Measurements from ENCODE around the gene MGMT. TPM values are rescaled to one million over a fixed set of nuclear protein-coding genes. Genes with fewer than 3 reads are reported as not detected.

The MGMT gene
- total and polyA plus RNA-seq, 2 donors (not counting 3 experiments of a cell fraction or from before 2014, with no cell fraction given) = 15.0 to 15.2 TPM

DNA sequence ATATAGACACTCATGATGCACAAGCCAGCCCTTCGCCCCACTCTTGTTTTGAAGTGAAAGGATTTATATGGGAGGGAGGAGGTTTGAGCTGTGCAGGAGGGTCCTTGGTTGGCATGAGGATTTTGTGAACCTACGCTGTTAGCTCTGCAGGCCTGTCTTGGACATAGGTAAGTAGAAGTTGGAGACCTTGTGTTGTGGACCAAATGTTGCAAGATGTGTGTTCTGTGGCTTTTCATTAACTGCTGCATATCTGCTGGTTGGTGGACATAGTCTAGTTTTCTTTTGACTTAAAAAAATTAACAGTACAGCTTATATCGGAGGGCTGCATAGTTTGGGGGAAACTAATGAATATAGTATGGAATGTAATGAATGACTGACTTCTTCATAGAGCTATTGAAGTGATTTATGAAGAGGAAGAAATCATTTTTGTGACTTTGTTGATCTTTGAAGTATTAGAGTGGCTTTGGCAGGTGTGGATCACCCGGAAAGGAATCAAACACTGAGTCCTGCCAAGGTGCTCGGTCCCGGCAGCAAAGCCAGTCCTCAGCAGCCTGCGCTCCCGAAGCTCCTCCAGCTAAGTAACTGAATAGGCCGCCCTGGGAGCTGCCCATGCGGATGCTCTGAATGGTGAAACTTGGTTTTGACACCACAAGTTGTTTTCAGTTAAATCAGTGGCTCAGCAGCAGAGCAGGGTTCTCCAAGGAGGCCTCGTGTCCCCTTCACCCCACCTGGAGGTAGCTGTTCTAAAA lies 3.2 kb downstream of the MGMT start:
- H3K27me3 ChIP-seq (ENCODE audit: control insufficient read depth in 2 of 2, insufficient read depth in 2 of 2, low read length in 2 of 2) = no peaks in the 10 kb centered on the region
- dilution Hi-C loops (cut with MboI; ENCODE audit: extremely low pct_ligation_motif_present, low sequenced_read_pairs) = no loop called here
- no peak overlapping the region for H3K4me3 ChIP-seq (replicated peaks in 1 of 3; ENCODE audit: insufficient read depth in 1 of 3, low read depth in 1 of 3, low read length in 3 of 3)
- FAIRE-seq = no peak
- POLR2A ChIA-PET = no interaction called here
- no peaks in the 10 kb centered on the region for H4K20me1 ChIP-seq (replicated peaks; ENCODE audit: control insufficient read depth, extremely low read depth, insufficient read depth, low read length)
- H3K27ac ChIP-seq (ENCODE audit: insufficient read depth, low read depth, low read length) = no peak overlapping the region
- no peak for DNase-seq (ENCODE audit: low read depth, low spot score)
- no peaks in the 10 kb centered on the region for H3K79me2 ChIP-seq (ENCODE audit: control insufficient read depth, insufficient read depth, low read length)
- TF ChIP-seq POLR2A (IDR thresholded peaks at IDR 0.05; ENCODE audit: low read depth, low read length) (no peak), POLR2AphosphoS5 (IDR thresholded peaks at IDR 0.05; ENCODE audit: insufficient read depth, low read depth, low read length) (no peak)
- H3K4me2 ChIP-seq (ENCODE audit: insufficient read depth, low read length) = no peak overlapping the region
- CTCF ChIA-PET = no interaction called here
- H3K36me3 ChIP-seq (ENCODE audit: control insufficient read depth in 2 of 2, extremely low read depth in 1 of 2, insufficient read depth in 2 of 2, low read length in 2 of 2) = no peaks in the 10 kb centered on the region
- no peaks in the 10 kb centered on the region for H3K9me3 ChIP-seq (replicated peaks; ENCODE audit: control insufficient read depth, insufficient read depth, low read length)
- H3K4me1 ChIP-seq (ENCODE audit: control insufficient read depth, extremely low read depth, insufficient read depth, low read length) = peaks cover 10% of the 10 kb centered on the region
- H3K9ac ChIP-seq (replicated peaks; ENCODE audit: extremely low read depth, insufficient read depth, low read length) = no peak overlapping the region
- intact Hi-C loops (cut with micrococcal nuclease) = no loop called here
- no peak overlapping the region for H2AFZ ChIP-seq (ENCODE audit: low read depth, low read length)
- BruUV-seq (replicated peaks) = no TSS peak
- no peaks in the 10 kb centered on the region for H3K9me1 ChIP-seq (replicated peaks; ENCODE audit: control insufficient read depth, extremely low read depth, insufficient read depth, low read length)

DNA sequence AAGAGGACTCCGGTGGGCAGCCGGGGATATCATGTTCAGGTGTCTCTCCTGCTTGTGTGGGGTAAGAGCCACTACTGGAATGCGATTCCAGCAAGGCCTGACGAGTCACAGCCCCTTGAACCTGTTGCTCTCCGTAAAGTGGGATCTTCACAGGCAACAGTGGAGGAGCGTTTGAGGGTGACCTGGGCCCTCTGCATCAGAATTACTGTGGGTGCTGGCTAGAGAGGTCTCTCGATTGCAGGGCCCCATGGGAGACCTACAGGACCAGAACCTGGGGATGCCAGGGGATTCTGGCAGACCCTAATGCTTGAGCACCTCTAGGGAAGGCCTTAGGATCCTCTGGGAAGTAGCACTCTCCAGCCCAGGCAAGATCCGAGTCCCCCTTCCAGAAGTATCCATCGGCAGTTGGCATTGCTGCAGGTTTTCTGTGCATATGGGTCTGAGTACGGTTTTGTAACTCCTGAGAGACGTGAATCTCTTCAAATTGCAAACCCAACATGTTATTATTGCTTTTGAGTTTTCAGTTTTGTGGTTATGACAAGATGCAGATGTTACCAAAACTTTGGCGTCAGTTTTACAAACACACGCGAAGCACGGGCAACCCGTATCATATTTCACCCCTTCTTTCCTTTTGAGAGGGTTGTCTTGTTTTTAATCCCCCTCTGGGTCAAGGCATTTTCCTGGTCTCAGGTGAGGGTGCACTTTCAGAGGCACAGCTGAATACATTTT lies 4.6 kb downstream of the MGMT start:
- intact Hi-C loops (cut with micrococcal nuclease) = no loop called here

More for the DNA sequence above, 4.6 kb downstream of the MGMT start:
- H3K36me3 ChIP-seq (ENCODE audit: control insufficient read depth in 2 of 2, extremely low read depth in 1 of 2, insufficient read depth in 2 of 2, low read length in 2 of 2) = no peaks in the 10 kb centered on the region
- ChIA-PET POLR2A (no interaction called here), CTCF (no interaction called here)
- no peak overlapping the region for H3K9ac ChIP-seq (replicated peaks; ENCODE audit: extremely low read depth, insufficient read depth, low read length)
- no peaks in the 10 kb centered on the region for H3K27me3 ChIP-seq (ENCODE audit: control insufficient read depth in 2 of 2, insufficient read depth in 2 of 2, low read length in 2 of 2)
- TF ChIP-seq GATA2 (IDR thresholded peaks at IDR 0.05; ENCODE audit: insufficient read depth, insufficient read length, low read depth, low read length) (no peak), JUN (IDR thresholded peaks at IDR 0.05; ENCODE audit: borderline replicate concordance, insufficient read depth, insufficient read length, low read depth) (no peak), POLR2A (IDR thresholded peaks at IDR 0.05; ENCODE audit: low read depth, low read length) (no peak), POLR2AphosphoS5 (IDR thresholded peaks at IDR 0.05; ENCODE audit: insufficient read depth, low read depth, low read length) (no peak), EZH2 (IDR thresholded peaks at IDR 0.05; ENCODE audit: borderline replicate concordance, low read depth, low read length, severe bottlenecking) (no peak), FOS (IDR thresholded peaks at IDR 0.05; ENCODE audit: borderline replicate concordance, insufficient read depth, low read length) (no peak), MYC (IDR thresholded peaks at IDR 0.05; ENCODE audit: low read depth, low read length) (no peak)
- TF ChIP-seq, protein P1, sequence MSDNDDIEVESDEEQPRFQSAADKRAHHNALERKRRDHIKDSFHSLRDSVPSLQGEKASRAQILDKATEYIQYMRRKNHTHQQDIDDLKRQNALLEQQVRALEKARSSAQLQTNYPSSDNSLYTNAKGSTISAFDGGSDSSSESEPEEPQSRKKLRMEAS (IDR thresholded peaks at IDR 0.05; ENCODE audit: insufficient read depth, insufficient read length) = no peak
- TF ChIP-seq, protein P2, sequence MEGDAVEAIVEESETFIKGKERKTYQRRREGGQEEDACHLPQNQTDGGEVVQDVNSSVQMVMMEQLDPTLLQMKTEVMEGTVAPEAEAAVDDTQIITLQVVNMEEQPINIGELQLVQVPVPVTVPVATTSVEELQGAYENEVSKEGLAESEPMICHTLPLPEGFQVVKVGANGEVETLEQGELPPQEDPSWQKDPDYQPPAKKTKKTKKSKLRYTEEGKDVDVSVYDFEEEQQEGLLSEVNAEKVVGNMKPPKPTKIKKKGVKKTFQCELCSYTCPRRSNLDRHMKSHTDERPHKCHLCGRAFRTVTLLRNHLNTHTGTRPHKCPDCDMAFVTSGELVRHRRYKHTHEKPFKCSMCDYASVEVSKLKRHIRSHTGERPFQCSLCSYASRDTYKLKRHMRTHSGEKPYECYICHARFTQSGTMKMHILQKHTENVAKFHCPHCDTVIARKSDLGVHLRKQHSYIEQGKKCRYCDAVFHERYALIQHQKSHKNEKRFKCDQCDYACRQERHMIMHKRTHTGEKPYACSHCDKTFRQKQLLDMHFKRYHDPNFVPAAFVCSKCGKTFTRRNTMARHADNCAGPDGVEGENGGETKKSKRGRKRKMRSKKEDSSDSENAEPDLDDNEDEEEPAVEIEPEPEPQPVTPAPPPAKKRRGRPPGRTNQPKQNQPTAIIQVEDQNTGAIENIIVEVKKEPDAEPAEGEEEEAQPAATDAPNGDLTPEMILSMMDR (IDR thresholded peaks at IDR 0.05; ENCODE audit: extremely low read depth in 1 of 2, insufficient read depth in 1 of 2, low read depth in 1 of 2, low read length in 2 of 2) = no peak
- no peaks in the 10 kb centered on the region for H3K9me3 ChIP-seq (replicated peaks; ENCODE audit: control insufficient read depth, insufficient read depth, low read length)
- no peaks in the 10 kb centered on the region for H4K20me1 ChIP-seq (replicated peaks; ENCODE audit: control insufficient read depth, extremely low read depth, insufficient read depth, low read length)
- H3K4me3 ChIP-seq (replicated peaks in 1 of 3; ENCODE audit: insufficient read depth in 1 of 3, low read depth in 1 of 3, low read length in 3 of 3) = no peak overlapping the region
- no peak for DNase-seq (ENCODE audit: low read depth, low spot score)
- no peak overlapping the region for H3K27ac ChIP-seq (ENCODE audit: insufficient read depth, low read depth, low read length)
- FAIRE-seq = no peak
- H3K9me1 ChIP-seq (replicated peaks; ENCODE audit: control insufficient read depth, extremely low read depth, insufficient read depth, low read length) = no peaks in the 10 kb centered on the region
- no TSS peak for BruUV-seq (replicated peaks)
- H3K79me2 ChIP-seq (ENCODE audit: control insufficient read depth, insufficient read depth, low read length) = no peaks in the 10 kb centered on the region
- no peak overlapping the region for H2AFZ ChIP-seq (ENCODE audit: low read depth, low read length)
- H3K4me1 ChIP-seq (ENCODE audit: control insufficient read depth, extremely low read depth, insufficient read depth, low read length) = peaks cover 7% of the 10 kb centered on the region
- dilution Hi-C loops (cut with MboI; ENCODE audit: extremely low pct_ligation_motif_present, low sequenced_read_pairs) = no loop called here
- no peak overlapping the region for H3K4me2 ChIP-seq (ENCODE audit: insufficient read depth, low read length)
